DND-41 (cell line): Measurements from ENCODE around the gene GTF3C5.

Experiments used
- CTCF ChIP-seq: IDR thresholded peaks from 2 replicates; pipeline ENCODE4 v1.5.1; 2012; ENCODE audit warnings: borderline replicate concordance, low read length, moderate library complexity, mild to moderate bottlenecking; ENCODE audit not compliant: poor library complexity, severe bottlenecking; ENCODE audit errors: extremely low read depth
- EZH2 ChIP-seq: IDR thresholded peaks from 3 replicates; pipeline ENCODE4 v1.6.1; 2012; ENCODE audit warnings: borderline replicate concordance, low read depth, mild to moderate bottlenecking, moderate library complexity, low read length, inconsistent platforms; ENCODE audit not compliant: severe bottlenecking

DNA sequence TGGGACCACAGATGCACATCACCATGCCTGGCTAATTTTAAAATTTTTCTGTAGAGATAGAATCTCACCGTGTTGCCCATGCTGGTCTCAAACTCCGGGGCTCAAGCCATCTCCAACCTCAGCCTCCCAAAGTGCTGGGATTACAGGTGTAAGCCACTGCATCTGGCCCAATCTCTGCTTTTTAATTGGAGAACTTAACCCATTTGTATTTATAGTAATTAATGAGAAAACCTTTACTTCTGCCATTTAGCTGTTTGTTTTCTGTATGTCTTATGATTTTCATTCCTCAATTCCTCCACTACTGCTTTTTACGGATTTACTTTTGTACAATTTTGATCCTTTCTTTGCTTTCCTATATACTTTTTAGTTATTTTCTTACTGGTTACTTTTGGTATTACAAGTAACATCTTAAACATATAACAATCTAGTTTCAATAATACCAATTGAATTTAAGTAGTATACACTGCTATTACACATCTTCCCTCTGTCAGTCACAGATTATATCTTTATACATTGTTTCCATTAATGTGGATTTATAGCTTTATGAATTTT lies 64.1 kb downstream of the GTF3C5 start:
- TF ChIP-seq CTCF (no peak), EZH2 (no peak)
